ENCODE results near the gene RNF14. TPM values are rescaled to one million over a fixed set of nuclear protein-coding genes. Genes with fewer than 3 reads are reported as not detected.

RNF14 gene
- total RNA-seq, 1 donor from 2014 or later: 59.3 TPM

DNA sequence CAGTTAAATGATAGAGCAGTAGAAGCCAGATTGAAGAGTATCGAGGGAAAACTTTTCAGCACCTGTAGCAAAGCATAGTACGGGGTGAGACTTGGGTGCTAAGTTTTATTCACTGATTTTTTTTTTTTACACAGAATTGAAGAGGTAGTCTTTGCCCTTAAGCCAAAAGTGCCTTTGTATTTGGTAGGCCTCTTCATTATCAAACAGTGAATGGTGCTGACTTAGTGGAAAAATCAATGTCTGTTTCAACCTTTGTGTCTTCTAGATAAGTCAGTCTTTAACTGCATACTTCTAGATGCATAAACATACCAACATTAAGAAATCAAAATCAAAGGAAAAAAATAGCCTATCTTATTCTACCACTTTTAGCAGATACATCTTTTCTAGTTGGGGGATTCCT is 13.7 kb downstream of the RNF14 start:
- DNase-seq (ENCODE audit: low spot score): no peak

DNA sequence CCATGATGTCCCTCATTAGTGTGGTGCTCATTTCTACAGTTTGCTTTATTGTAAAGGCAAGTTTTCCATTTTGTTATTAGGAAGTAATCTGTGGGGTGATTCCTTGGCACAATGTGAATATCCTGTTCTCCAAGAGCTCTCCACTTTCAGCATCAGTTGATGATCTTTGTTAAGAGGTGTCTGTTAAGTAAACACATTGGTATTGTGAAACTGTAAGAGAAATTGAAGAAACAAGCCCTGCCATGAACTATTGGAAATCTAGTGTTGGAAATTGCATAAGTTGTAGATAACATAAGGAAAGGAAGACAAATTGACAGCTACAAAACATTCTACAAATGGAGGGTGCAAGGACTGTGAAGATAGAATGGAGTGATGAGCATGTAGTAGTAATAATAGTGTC is 17.2 kb downstream of the RNF14 start:
- no peak for DNase-seq (ENCODE audit: low spot score)

DNA sequence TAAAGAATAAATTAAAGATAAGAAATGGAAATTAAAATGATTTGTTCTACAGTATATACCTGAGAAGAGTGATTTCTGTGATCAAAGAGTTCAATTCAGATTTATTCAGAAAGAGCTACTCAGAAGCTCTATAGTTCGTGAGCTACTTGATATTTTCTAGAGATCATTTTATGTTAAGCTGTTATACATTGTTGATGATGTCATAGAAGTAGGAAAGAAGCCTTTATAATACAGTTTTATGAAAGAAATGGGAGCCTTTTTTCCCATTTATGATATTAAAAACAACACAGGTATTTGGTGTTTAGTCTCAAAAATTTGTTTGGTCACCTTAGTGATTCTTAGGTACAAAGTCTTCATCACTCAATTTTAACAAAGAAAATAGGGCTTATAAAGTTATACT is 20.8 kb downstream of the RNF14 start:
- DNase-seq (ENCODE audit: low spot score): no peak

DNA sequence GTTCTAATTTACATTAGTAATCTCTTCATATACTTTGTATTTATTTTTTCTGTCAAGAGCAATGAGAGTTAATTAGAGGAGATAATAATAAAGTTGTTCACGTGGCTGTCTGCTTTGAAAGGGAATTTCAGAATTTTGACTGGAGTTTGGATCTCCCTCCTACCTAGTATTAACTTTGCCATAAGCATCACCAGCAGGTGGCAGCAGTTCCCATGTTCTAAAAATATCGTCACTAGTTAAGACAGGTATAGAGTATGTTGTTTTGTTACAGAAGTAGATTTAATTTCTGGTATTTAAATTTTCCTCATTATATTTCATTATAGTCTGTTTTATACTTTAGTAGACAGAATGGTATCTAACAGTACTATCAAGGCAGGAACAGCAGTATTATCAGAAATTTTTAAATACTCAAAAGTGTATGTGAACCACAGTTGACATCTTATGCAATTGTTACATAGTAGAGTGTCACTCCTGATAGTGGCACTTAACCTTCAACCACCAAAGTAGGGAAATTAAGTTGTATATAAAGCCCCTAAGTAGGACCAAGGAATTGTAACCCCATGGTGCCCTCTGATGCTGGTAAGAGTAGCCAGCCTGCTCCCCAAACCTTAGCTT is 23.6 kb downstream of the RNF14 start:
- peak; percentile 80 for DNase-seq (ENCODE audit: low spot score)

DNA sequence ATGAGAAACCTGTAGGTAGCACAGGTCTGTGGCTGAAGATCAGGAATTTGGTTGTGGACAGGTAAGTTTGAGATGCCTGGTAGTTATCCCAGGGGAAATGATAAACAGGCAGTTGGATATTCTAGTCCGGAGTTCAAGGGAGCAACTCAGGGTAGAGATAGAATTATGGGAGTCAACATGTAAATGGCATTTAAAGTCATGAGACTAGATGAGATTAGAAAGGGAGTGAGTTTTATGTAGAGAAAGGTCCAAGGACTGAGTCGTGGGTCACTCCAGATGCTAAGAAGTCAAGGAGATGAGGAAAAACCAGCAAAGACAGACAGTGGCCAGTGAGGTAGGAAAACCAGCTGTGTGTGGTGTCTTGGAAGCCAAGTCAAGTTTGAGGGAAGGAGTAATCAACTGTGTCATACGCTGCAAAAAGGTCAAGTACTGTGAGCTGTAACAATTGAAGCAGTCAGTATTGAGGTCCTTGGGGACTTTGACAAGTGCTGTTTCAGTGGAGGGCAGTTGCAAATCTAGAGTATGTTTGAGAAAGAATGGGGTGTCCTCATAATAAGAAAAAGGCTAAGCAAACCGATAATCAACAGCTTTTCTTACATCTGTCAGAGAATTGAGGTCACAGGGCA is 25.7 kb downstream of the RNF14 start:
- DNase-seq (ENCODE audit: low spot score): no peak

DNA sequence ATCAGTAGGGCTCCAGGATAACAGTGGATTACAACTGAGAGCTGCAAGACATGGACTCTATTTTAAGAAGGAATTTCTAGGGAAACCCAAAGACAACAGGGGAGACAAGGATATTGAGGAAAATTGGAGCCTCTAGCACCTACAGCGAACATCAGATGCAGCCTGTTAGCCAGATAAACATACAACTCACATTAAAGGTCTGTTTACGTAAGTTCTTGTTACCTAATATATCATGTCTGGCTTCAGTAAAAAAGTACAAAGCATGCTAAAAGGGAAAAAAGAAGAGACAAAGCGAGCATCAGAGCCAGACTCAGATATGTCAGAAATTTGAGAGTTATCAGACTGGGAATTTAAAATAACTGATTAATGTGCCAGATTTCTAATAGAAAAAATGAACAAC is 26.8 kb downstream of the RNF14 start:
- DNase-seq (ENCODE audit: low spot score): no peak

DNA sequence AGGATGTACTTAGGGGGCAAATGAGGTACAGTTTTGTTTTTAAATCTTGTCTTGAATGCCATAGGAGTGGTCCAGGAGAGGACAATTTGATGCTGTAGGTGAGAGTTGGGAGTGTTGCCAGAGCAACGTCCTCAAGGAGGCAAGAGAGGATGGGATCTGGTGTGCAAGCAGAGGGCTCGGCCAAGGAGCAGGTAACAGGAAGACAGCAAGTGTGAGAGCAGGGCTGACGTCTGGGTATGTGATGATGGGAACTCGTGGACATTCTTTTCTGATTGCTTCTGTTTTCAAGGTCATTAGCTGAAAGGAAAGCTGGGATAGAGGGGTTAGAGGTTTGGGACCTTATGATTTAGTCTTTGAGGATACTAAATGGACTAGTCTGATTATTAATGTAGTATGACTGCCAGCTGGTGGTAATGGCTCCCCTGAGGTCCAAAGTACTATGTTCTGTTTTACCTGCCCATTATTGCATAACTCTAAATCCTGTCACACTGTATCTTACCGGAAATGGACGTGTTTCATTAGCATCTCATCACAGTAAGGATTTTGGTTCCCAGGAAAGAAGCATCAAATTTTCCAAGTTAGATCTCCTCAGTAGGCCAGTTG is 28.6 kb downstream of the RNF14 start:
- no peak for DNase-seq (ENCODE audit: low spot score)

DNA sequence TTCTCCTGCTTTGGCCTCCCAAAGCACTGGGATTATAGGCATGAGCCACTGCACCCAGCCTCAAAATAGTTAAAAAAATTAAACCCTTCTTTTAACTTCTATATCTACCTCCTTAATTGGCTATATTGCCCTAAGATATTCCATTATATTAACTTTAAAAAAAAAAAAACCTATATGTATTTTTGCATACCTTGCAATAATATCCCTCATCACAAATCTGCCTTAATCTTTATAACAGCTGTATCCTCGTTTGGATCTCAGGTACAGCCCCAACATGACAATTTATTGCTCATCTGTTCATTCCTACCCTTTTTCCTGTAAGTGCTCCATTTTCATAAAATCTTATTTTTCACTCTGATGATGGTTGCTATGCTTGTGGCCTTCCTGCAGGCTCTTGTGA is 31.3 kb downstream of the RNF14 start:
- no peak for DNase-seq (ENCODE audit: low spot score)

DNA sequence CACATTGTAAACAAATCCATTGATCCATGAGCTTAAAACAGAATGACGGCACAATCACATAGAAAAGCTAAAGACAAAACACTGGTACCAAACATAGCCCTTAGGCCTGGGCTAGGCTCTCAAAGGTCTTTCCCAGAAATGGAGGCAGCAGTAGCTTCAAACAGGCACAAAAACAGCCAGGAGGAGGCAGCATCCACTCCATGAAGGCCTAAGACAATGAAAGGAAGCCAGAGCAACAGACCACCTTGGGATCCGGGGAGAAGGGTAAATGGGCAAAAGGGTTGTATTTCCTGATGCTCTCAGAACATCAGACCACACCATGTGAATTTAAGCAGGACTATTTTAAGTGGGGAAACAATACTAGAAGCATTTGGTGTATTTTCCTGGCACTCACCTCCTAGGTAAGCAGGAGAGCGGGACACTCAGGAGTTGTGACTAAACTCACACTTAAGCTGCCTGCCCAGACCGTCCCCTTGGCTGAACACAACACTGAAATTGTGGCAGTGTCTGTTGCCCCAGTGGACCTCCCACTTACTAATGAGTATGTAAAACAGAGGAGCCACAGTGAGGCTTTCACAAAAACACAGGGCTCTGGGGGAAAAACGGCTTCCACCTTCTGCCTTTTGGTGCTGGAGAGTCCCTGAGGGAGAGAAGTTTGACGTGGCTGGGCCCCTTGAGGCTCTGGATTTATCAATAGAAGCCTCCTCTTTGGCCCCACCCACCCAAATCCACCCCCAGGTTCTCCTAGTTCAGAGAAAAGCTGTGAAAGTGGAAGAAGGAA is 32.0 kb downstream of the RNF14 start:
- no peak for DNase-seq (ENCODE audit: low spot score)

DNA sequence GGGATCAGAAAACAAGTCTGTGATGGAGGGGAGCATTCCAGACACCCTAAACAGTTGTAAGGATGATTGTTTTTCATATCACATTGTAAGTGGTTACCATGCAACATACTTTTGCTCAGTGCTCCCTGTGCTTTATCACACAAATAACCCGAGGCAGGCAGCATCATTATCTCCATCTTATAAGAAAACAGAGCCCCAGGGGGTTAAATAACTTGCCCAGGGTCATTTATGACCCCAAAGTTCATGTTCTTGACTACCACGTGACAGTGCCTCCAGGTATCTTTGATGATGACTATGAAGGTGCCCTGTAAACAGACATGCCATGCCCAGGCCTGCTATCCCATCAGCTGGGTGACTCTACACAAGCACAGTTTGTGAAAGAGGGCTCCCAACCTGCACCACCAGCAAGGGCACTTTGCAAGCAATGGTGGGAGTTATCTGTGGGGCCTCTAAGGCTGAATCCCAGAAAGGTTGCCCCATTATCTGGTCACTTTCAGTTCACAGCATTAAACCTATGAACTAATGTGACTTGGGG is 34.4 kb downstream of the RNF14 start:
- no peak for DNase-seq (ENCODE audit: low spot score)

DNA sequence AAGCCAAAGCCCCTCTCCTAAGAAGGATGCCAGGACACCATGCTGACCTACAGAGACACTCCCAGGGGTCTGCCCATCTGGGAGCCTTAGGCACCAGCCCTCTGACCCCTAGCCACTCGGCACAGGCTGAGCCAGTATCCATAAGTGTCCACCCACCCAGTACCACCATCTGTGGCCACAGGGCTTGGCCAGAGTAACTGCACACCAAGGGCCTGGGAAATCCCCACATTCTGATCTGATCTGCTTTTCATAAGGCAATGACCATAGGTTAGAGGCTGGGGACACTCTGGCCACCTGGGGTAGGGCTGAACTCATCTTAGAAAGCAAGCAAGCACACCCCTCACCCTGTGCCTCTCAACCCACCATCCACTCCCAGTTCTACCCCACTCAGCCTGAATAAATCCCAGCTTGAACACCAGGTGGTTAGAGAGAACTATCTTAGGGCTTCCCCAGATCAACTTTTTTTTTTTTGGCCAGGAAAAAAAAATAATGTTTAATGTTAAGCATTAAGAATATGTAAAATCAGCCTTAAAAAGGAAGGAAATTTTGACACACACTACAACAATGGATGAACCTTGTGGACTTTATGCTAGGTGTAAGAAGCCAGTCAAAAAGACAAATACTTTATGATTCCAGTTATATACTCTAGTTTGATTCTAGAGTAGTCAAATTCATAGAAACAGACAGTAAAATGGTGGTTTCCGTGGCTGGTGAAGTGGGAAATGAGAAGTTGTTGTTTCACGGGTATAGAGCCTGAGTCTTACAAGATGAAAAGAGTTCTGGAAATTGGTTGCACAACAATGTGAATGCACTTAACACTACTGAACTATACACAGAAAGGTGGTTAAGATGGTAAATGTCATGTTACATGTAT is 37.7 kb downstream of the RNF14 start:
- no peak for DNase-seq (ENCODE audit: low spot score)

DNA sequence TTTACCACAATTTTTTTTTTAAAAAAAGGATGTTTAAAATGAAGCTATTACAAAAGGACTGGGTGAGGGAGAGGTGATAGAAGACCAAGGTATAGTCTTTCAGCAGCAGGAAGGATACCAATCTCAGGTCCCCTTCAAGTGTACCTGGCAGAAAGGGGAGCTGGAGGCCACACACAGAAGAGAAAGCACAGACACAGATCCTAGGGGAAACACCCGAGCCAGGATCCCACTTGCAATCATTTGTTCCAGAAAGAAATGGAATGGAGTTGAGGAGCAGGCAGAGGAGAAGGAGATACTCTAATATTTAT is 38.3 kb downstream of the RNF14 start:
- DNase-seq (ENCODE audit: low spot score): no peak

DNA sequence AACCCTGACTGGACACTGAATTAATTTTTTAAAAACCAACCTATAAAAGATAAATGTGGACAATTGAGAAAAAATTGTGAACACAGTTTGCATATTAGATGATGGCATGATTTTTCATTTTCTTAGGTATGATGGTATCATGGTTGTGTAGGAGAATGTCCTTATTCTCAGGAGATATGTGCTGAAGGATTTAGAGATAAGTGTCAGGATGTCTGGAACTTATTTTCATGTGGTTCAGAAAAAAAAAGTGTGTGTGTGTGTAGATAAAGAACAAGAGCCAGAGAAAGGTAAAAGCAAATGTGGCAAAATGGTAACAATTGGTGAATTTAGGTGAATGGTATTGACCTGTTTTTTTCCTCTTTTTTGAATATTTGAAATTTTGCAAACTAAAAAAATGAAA is 39.9 kb downstream of the RNF14 start:
- no peak for DNase-seq (ENCODE audit: low spot score)

DNA sequence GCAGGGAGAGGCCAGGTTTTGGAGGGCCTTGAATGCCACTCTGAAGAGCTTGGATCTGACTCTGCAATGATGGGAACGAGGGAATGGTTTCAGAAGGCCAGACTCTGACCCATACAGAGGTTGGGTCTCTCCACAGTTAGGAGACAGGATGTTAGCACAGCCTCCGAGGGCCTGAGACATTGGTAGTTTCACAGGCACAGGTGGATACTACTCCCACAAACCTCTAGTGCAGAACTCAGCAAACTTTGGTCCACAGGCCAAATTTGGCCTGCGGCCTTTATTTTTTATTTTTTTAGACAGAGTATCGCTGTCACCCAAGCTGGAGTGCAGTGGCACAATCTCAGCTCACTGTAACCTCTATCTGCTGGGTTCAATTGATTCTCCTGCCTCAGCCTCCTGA is 41.0 kb downstream of the RNF14 start:
- no peak for DNase-seq (ENCODE audit: low spot score)

DNA sequence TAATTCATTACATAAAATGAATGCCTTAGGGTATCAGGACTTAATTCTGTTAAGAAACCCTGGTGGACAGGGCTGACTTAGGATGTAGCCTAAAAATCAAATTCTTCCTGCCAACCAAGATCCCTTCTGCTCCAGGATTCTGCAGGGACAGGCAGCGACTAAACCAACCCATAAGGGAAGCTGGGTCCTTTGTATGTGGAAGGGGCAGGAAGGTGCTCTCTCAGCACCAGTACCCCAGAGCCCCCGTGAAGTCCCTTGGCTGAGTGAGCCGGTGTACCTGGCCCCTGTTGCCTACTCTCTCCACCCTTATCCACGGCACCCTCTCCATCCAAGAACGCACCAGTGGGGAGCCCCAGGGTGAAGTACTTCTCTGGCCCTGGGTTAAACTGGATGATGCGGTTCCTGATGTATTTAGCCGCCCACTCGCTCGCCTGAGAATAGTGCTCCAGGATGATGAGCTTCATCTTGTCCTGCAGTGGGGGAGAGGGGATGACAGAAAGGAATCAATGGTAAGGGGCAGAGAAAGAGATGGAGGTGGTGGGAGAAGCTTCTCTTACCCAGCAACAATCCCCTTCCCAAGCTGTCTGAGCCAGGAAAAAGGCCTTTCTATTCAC is 42.8 kb downstream of the RNF14 start:
- DNase-seq (ENCODE audit: low spot score): no peak

DNA sequence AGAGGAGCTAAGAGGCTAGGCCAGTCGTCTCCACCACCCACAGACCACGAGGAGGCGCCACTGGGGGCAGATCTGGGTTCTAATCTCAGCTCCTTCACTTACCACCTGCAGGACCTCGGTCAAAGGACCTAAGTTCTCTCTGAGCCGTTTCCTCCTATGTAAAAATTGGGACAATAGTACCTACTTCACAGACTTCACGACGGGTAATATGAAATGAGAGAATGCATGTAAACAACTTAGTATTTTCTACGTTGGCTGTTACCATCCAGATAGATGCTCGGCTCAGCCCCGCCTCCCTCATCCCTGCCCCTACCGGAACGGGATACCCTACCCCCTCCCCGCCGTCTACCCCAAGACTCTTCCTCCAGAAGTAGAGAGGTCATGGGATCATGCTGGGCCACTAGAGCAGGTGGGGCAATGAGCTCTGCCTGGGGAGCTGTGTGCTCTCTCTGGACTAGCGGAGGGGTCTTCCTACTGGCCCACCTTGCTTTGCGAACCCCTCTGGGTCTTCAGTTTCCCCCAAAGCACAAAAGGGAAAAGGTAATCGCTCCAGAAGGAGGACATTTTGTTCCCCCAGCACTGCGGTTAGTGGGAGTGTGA is 43.4 kb downstream of the RNF14 start:
- peak; percentile 61 for DNase-seq (ENCODE audit: low spot score)

DNA sequence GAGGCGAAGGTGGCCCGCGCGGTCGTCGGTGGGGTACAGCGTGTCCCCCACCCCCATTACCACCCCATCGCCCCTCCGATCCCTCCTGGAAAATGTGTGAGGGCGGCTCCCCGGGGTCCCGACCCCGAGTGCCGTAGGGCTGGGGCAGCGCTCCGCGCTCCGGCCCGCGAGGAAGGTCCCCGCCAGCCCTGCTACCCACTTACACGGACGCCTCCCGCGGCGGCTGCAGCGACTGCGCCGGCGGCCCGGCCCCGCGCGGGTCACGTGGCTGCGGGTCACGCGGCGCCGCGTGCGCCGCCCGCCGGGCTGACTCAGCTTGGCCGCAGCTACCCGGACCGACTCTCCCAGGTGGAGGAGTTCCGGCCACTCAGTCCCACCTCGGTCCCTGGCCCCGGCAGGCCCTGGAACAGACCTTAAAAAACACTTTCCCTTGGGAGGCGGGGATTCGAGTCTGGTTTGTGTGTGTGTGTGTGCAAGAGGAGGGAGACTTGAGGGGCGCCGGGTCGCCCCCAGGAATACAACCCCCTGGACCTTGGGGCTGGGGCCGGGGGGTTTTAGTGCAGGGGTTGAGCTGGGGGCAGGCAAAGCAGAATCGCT is 44.0 kb downstream of the RNF14 start, which contains the start of gene GNPDA1:
Gene GNPDA1 (minus strand): TSS at position 236 of the 597 bp plus-strand sequence. CDS start 992 bp downstream, outside the sequence.
- peak; percentile 86 for DNase-seq (ENCODE audit: low spot score)

DNA sequence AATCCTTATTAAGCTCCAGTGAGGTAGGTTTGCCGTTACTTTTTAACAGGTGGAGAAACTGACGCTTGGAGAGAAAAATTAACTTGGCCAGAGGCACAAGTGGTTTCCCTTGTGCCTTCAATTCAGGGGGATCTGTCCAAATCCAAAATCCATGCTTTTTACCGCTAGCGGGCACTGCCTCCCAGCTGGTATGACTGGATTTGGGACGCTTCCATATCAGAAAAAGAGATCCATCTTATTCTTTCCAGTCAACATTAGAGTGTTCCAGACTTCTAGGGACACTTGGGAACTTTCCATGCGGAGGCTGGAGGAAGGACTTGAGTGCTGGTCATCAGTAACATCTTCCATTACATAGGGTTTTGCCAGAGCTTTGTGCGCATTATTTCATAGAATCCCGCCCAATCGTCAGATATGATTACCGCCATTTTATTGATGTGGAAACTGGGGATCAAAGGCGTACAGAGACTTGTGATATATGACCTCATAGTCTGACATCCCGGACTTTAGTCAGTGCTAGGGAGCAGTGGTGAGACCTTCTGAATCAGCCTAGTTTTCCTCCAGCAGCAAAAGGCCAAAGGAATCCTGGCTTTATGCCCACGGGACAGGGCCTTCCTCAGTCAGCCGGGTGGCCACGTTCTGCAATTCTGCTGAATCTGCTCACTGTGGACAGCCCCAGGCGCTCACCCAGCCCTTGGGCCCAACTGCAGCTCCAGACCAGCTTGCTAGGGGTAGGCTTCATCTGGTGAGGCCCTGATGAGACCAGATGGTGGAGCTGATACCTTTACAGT is 45.0 kb downstream of the RNF14 start:
- no peak for DNase-seq (ENCODE audit: low spot score)

DNA sequence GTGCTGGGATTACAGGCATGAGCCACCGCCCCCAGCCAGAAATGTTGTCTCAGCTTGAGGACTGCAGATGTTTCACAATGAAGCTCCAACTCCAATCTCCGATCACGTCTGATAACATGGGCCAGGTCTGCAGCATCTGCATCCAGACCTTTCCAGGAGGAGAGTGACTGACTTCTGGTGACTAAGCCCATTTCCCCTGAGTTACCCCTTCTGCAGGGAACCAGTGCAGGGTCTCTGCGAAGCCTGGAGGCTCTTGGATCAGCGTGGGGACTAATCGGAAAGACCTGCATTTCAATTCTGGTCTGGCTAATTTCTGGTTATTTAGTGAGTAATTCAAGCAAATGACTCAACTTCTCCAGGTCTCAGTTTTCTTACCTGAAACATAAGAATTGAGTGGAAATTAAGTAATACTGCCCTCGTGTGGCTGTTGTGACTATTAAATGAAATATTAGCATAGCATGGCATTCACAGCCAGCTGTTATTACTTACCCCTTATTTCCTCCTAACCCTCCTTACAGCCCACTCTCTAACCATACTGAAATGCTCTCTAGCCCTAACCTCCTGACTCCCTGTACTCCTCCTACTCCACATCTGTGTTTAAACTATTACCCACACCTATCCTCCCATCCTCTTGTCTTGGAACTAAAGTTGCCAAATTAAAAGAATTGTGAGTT is 46.1 kb downstream of the RNF14 start:
- no peak for DNase-seq (ENCODE audit: low spot score)

Data from ureter (tissue), 1 donor.